HCT116 (cell line): ENCODE data around the gene CCDC85B. TPM values are rescaled to one million over a fixed set of nuclear protein-coding genes. Genes with fewer than 3 reads are reported as not detected.

Experiments
- ATAC-seq: fragments of 200-7000 bp; cut with Tn5 transposase; 2 replicates; pipeline ENCODE4 v1.9.1; 2020; ENCODE audit warnings: mild to moderate bottlenecking, moderate library complexity
- BruUV-seq: library from RNA; stranded (reverse); fragments of 400-500 nt; replicated peaks from 2 replicates; lab custom pipeline; 2021; lab: Mats Ljungman, UMichigan
- CTCF ChIA-PET: fragments of 300-600 bp; sonication (Branson Sonifier 250); formaldehyde crosslinking; loops from one replicate; lab custom pipeline; 2021; ENCODE audit warnings: antibody characterized with exemption; lab: Charles Lee
- POLR2A ChIA-PET: fragments of 300-600, 350-600 bp; sonication (Branson Sonifier 250); formaldehyde crosslinking; loops from one replicate; lab custom pipeline; 2021; ENCODE audit warnings: antibody characterized with exemption; lab: Charles Lee
- RAD21 ChIA-PET, 2 experiments: fragments of 300-600 bp; sonication (Branson Sonifier 250); formaldehyde crosslinking; loops; one replicate each; lab custom pipeline; 2023; ENCODE audit warnings: low total read pairs in 2 of 2; ENCODE audit not compliant: uncharacterized antibody in 2 of 2, unreplicated experiment in 2 of 2, low non-redundant PET in 1 of 2; lab: Charles Lee
- DNase-seq: peaks from one replicate; pipeline ENCODE4 v3.0.0-alpha.2; 2010; ENCODE audit warnings: low read depth, low spot score
- H2AFZ ChIP-seq: fragments of 200-600 bp; shearing (Covaris generic), sonication (generic); 2 replicates; pipeline ENCODE4 v1.6.1; 2017; ENCODE audit warnings: low read depth, mixed run types, mixed read lengths, antibody characterized with exemption, low read length; ENCODE audit not compliant: poor library complexity, severe bottlenecking
- H3K27ac ChIP-seq: 2 replicates; pipeline ENCODE4 v1.5.1; 2012; ENCODE audit warnings: low read depth, low read length
- H3K27me3 ChIP-seq: fragments of 200-600 bp; sonication (generic); 2 replicates; pipeline ENCODE4 v1.6.1; 2016; ENCODE audit warnings: mixed run types, low read length, mixed read lengths; ENCODE audit not compliant: insufficient read depth
- H3K36me3 ChIP-seq, 2 experiments: fragments of 200-500 bp in 1 of 2; fragments of 200-600 bp in 1 of 2; sonication (Bioruptor generic) in 1 of 2; sonication (generic) in 1 of 2; 2 replicates each; pipeline versions ENCODE4 v1.5.1 to v1.6.1; 2014 to 2016; ENCODE audit warnings: low read length in 2 of 2, inconsistent platforms in 1 of 2, mixed read lengths in 1 of 2, mixed run types in 1 of 2; ENCODE audit not compliant: insufficient read depth in 2 of 2, control insufficient read depth in 1 of 2
- H3K4me1 ChIP-seq, 2 experiments: fragments of 200-600 bp in 1 of 2; sonication (generic) in 1 of 2; 2 replicates each; pipeline versions ENCODE4 v1.5.1 to v1.6.1; 2012 to 2017; ENCODE audit warnings: low read length in 2 of 2, inconsistent platforms in 1 of 2, mild to moderate bottlenecking in 1 of 2, mixed read lengths in 1 of 2, mixed run types in 1 of 2, moderate library complexity in 1 of 2; ENCODE audit not compliant: insufficient read depth in 2 of 2, control insufficient read depth in 1 of 2
- H3K4me2 ChIP-seq: fragments of 200-600 bp; sonication (generic); 2 replicates; pipeline ENCODE4 v1.6.1; 2017; ENCODE audit warnings: mixed run types, low read length, mixed read lengths
- H3K4me3 ChIP-seq, 2 experiments: fragments of 200-600 bp in 1 of 2; sonication (generic) in 1 of 2; replicated peaks in 1 of 2; 2 replicates each; pipeline ENCODE4 v1.5.1; 2011 to 2016; ENCODE audit warnings: low read length in 2 of 2, control low read depth in 1 of 2, low read depth in 1 of 2, mild to moderate bottlenecking in 1 of 2, mixed read lengths in 1 of 2, mixed run types in 1 of 2
- H3K79me2 ChIP-seq: fragments of 200-600 bp; sonication (generic); 2 replicates; pipeline ENCODE4 v1.6.1; 2017; ENCODE audit warnings: mild to moderate bottlenecking, mixed run types, low read length, moderate library complexity, mixed read lengths; ENCODE audit not compliant: insufficient read depth
- H3K9ac ChIP-seq: fragments of 200-600 bp; sonication (generic); 2 replicates; pipeline ENCODE4 v1.6.1; 2016; ENCODE audit warnings: low read length, mixed read lengths
- H3K9me2 ChIP-seq: fragments of 200-600 bp; sonication (generic), shearing (Covaris generic); 2 replicates; pipeline ENCODE4 v1.6.1; 2017; ENCODE audit warnings: mixed run types, mild to moderate bottlenecking, moderate library complexity; ENCODE audit not compliant: insufficient read depth
- H3K9me3 ChIP-seq, 2 experiments: fragments of 200-500 bp in 1 of 2; fragments of 200-600 bp in 1 of 2; sonication (Bioruptor generic) in 1 of 2; sonication (generic) in 1 of 2; 2 replicates each; pipeline ENCODE4 v1.6.1; 2014 to 2017; ENCODE audit warnings: low read length in 2 of 2, mixed read lengths in 2 of 2, inconsistent platforms in 1 of 2, low read depth in 1 of 2, mild to moderate bottlenecking in 1 of 2, mixed run types in 1 of 2, moderate library complexity in 1 of 2; ENCODE audit not compliant: control insufficient read depth in 1 of 2, insufficient read depth in 1 of 2
- H4K20me1 ChIP-seq: fragments of 200-600 bp; sonication (generic), shearing (Covaris generic); 2 replicates; pipeline ENCODE4 v1.6.1; 2017; ENCODE audit warnings: mixed run types, mild to moderate bottlenecking, moderate library complexity; ENCODE audit not compliant: insufficient read depth
- CBX3 ChIP-seq: IDR thresholded peaks from 2 replicates; pipeline ENCODE4 v1.6.1; 2012; ENCODE audit warnings: low read depth
- CEBPB ChIP-seq: IDR thresholded peaks from 2 replicates; pipeline ENCODE4 v1.6.1; 2012; ENCODE audit warnings: low read depth
- CTCF ChIP-seq, 3 experiments: fragments of 200-600 bp in 1 of 3; sonication (generic) in 1 of 3; IDR thresholded peaks in 2 of 3; conservative IDR thresholded peaks in 1 of 3; 2 replicates each; pipeline ENCODE4 v1.5.1; 2012 to 2017; ENCODE audit warnings: low read depth in 2 of 3, low read length in 2 of 3, antibody characterized with exemption in 1 of 3, borderline replicate concordance in 1 of 3, control low read depth in 1 of 3, mild to moderate bottlenecking in 1 of 3, mixed read lengths in 1 of 3, mixed run types in 1 of 3, moderate library complexity in 1 of 3; ENCODE audit not compliant: insufficient read depth in 1 of 3
- EGR1 ChIP-seq: IDR thresholded peaks from 2 replicates; pipeline ENCODE4 v1.6.1; 2012; ENCODE audit warnings: low read depth
- EZH2 ChIP-seq: fragments of 200-600 bp; sonication (generic); IDR thresholded peaks from 2 replicates; pipeline ENCODE4 v1.6.1; 2017; ENCODE audit warnings: antibody characterized with exemption, mixed run types
- EZH2phosphoT487 ChIP-seq: fragments of 200-600 bp; IDR thresholded peaks from 2 replicates; pipeline ENCODE4 v1.6.1; 2018; ENCODE audit warnings: antibody characterized with exemption, borderline replicate concordance
- FOSL1 ChIP-seq: IDR thresholded peaks from 2 replicates; pipeline ENCODE4 v1.6.1; 2012; ENCODE audit warnings: low read depth
- JUND ChIP-seq: IDR thresholded peaks from 2 replicates; pipeline ENCODE4 v1.6.1; 2012
- MAX ChIP-seq: IDR thresholded peaks from 2 replicates; pipeline ENCODE4 v1.6.1; 2012
- POLR2A ChIP-seq: IDR thresholded peaks from 2 replicates; pipeline ENCODE4 v1.7.0; 2011; ENCODE audit warnings: borderline replicate concordance; ENCODE audit not compliant: insufficient read depth, insufficient read length; ENCODE audit errors: extremely low read depth
- POLR2AphosphoS5 ChIP-seq: IDR thresholded peaks from 2 replicates; pipeline ENCODE4 v1.6.1; 2011; ENCODE audit warnings: mild to moderate bottlenecking, low read depth, low read length, moderate library complexity
- RAD21 ChIP-seq: IDR thresholded peaks from 2 replicates; pipeline ENCODE4 v1.6.1; 2012; ENCODE audit warnings: low read depth, mild to moderate bottlenecking
- SIN3A ChIP-seq: IDR thresholded peaks from 2 replicates; pipeline ENCODE4 v1.6.1; 2012; ENCODE audit warnings: low read depth
- SP1 ChIP-seq: IDR thresholded peaks from 2 replicates; pipeline ENCODE4 v1.6.1; 2012; ENCODE audit warnings: low read depth
- SRF ChIP-seq: IDR thresholded peaks from 2 replicates; pipeline ENCODE4 v1.6.1; 2012; ENCODE audit warnings: low read depth
- TCF7L2 ChIP-seq: IDR thresholded peaks from 2 replicates; pipeline ENCODE4 v1.7.0; 2011; ENCODE audit warnings: borderline replicate concordance, inconsistent platforms; ENCODE audit not compliant: insufficient read depth, insufficient read length; ENCODE audit errors: extremely low read depth
- YY1 ChIP-seq: IDR thresholded peaks from 2 replicates; pipeline ENCODE4 v1.6.1; 2011; ENCODE audit warnings: low read length, low read depth, moderate library complexity, mild to moderate bottlenecking; ENCODE audit not compliant: insufficient replicate concordance; ENCODE audit errors: extremely low read depth
- ZFX ChIP-seq: fragments of 450-650 bp; IDR thresholded peaks from 2 replicates; pipeline ENCODE4 v1.6.1; 2017
- ZNF274 ChIP-seq: fragments of 200-500 bp; sonication (Bioruptor generic); IDR thresholded peaks from 2 replicates; pipeline ENCODE4 v1.6.1; 2014; ENCODE audit warnings: mild to moderate bottlenecking, low read depth, low read length, inconsistent platforms
- intact Hi-C: fragments of 100-400 bp; cut with micrococcal nuclease; formaldehyde crosslinking; loops from 2 replicates; pipeline ENCODE4 v1.10.0; 2022
- total RNA-seq: library from RNA; stranded (reverse); gene quantifications from one replicate; pipeline ENCODE4 v1.2.1, GENCODE V29; 2021; ENCODE audit not compliant: unreplicated experiment
- TF ChIP-seq, protein P1 (sequence below): IDR thresholded peaks from 2 replicates; pipeline ENCODE4 v1.6.1; 2011; ENCODE audit warnings: mild to moderate bottlenecking, low read length, moderate library complexity; ENCODE audit not compliant: insufficient replicate concordance; ENCODE audit errors: extremely low read depth

Gene CCDC85B
- total RNA-seq, 1 experiment from 2014 or later, result 84.3 TPM

DNA sequence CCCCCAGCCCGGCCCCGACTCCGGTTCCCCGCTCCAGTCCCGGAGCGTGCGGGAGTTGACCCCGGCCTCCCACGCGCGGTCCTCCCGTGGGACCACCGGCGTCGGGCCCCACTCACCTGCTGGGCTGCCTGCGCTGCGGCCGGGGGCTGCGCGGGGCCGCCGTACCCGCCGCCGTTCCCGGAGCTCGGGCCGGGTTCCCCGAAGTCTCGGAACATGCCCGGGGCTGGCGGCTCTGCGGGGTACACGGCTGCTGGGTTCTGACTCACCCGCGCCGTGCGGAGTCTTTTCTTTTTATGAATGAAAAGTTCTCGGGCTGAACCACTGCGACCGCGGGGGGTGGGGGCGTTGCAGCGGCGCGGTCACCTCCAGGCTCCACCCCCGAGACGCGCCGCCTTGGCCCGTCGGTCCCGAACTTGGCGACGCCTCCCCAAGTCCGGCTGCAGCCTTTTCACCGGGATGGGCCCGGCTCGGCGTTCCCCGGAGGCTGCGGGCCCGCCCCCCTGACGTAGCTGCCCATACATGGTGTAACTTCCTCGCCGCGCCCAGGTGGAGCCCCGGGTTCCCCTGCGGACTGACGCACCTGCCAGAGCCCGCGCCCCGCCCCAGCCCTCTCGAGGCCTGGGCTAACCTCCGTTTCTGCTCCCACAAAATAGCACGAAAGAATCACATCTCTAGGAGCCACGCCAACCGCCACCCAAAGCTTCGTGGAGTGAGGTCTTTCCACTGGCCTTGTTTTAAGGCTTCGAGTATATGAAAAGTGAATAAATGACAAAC, 9.8 kb downstream of the CCDC85B start, which contains the start of gene FOSL1 (continued):
- TF ChIP-seq FOSL1, result no peak
- TF ChIP-seq EZH2phosphoT487, result no peak
- peak; percentile 99 for TF ChIP-seq POLR2AphosphoS5
- TF ChIP-seq EZH2, result no peak
- TF ChIP-seq RAD21, result no peak

- H3K4me1 ChIP-seq, result peaks cover 51 to 85% of the 10 kb centered on the region in 2 experiments
- DNase-seq (no peak), ATAC-seq (no peak)
- intact Hi-C loops, result loop anchor here (1.0 kb wide), 1 partner anchor 15 kb away; no protein-coding TSS in a partner anchor
- RAD21 ChIA-PET, result no interaction called here
- peaks cover 51% of the 10 kb centered on the region for H3K79me2 ChIP-seq
- peaks cover 18% of the 10 kb centered on the region; the same call in 1 of the 2 replicates for H4K20me1 ChIP-seq
- H3K36me3 ChIP-seq, result peaks cover 4 to 32% of the 10 kb centered on the region in 2 experiments; a peak in 3 of 4 replicates
- H3K27ac ChIP-seq, result peak overlapping the region; percentile 20; the same call in 1 of the 2 replicates
- CTCF ChIA-PET, result interaction anchor here (0.9 to 1.4 kb wide), 5 partner anchors 9 to 41 kb away, joined by 3 to 6 read pairs (median 5); partner anchors contain the start of genes CCDC85B, FIBP and MUS81
- H3K27me3 ChIP-seq, result no peaks in the 10 kb centered on the region
- POLR2A ChIA-PET, result interaction anchor here (1.2 to 10.9 kb wide), 5 partner anchors 10 to 41 kb away, joined by 6 to 124 read pairs (median 30); partner anchors contain the start of genes CCDC85B, FIBP and MUS81
- BruUV-seq, result TSS peak; percentile 90
- peak overlapping the region in 1 of 2 experiments; percentile 90; a peak in 2 of 4 replicates for H3K4me3 ChIP-seq
- no peak overlapping the region for H2AFZ ChIP-seq
- peak overlapping the region; percentile 71 for H3K4me2 ChIP-seq
- TF ChIP-seq RAD21, result no peak
- no peak for TF ChIP-seq JUND
- no peak for TF ChIP-seq EZH2phosphoT487
- TF ChIP-seq CEBPB, result no peak
- no peak for TF ChIP-seq CBX3
- TF ChIP-seq FOSL1, result no peak
- TF ChIP-seq EZH2, result no peak
- TF ChIP-seq ZNF274, result no peak
- no peak for TF ChIP-seq SIN3A
- no peak for TF ChIP-seq SRF
- TF ChIP-seq, protein P1, sequence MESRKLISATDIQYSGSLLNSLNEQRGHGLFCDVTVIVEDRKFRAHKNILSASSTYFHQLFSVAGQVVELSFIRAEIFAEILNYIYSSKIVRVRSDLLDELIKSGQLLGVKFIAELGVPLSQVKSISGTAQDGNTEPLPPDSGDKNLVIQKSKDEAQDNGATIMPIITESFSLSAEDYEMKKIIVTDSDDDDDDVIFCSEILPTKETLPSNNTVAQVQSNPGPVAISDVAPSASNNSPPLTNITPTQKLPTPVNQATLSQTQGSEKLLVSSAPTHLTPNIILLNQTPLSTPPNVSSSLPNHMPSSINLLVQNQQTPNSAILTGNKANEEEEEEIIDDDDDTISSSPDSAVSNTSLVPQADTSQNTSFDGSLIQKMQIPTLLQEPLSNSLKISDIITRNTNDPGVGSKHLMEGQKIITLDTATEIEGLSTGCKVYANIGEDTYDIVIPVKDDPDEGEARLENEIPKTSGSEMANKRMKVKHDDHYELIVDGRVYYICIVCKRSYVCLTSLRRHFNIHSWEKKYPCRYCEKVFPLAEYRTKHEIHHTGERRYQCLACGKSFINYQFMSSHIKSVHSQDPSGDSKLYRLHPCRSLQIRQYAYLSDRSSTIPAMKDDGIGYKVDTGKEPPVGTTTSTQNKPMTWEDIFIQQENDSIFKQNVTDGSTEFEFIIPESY, result no peak
- TF ChIP-seq EGR1, result no peak
- no peak for TF ChIP-seq SP1
- TF ChIP-seq YY1, result no peak
- no peak for TF ChIP-seq CTCF (IDR thresholded peaks at IDR 0.05 in 2 of 3, conservative IDR thresholded peaks at IDR 0.05 in 1 of 3; ENCODE audit: borderline replicate concordance in 1 of 3, insufficient read depth in 1 of 3, low read depth in 2 of 3, low read length in 2 of 3)
- no peak for TF ChIP-seq ZFX
- TF ChIP-seq TCF7L2, result no peak
- TF ChIP-seq MAX, result no peak
- no peak for TF ChIP-seq POLR2AphosphoS5
- no peak for TF ChIP-seq POLR2A
- peak overlapping the region; percentile 99 for H3K9ac ChIP-seq
- H3K9me2 ChIP-seq, result no peaks in the 10 kb centered on the region
- no peaks in the 10 kb centered on the region for H3K9me3 ChIP-seq
Measured at GRCh38 chr11:65900899-65901180, 10.4 kb downstream of the CCDC85B start.
